OCI-LY7 (cell line): ENCODE results near the gene ZFP14. TPM values are rescaled to one million over a fixed set of nuclear protein-coding genes. Genes with fewer than 3 reads are reported as not detected.
"Not testable (repeated sequence)": the region's sequence is repeated elsewhere in the genome, so short reads cannot be mapped to it uniquely, and the experiment has no call there.

Experiments
- BruUV-seq: library from RNA; stranded (reverse); fragments of 400-500 nt; replicated peaks from 2 replicates; lab custom pipeline; 2021; lab: Mats Ljungman, UMichigan
- CTCF ChIA-PET: fragments of 300-600 bp; sonication (Branson Sonifier 250); formaldehyde crosslinking; loops from one replicate; lab custom pipeline; 2022; ENCODE audit warnings: antibody characterized with exemption; ENCODE audit not compliant: unreplicated experiment; lab: Charles Lee
- POLR2A ChIA-PET: fragments of 300-600 bp; sonication (Branson Sonifier 250); formaldehyde crosslinking; loops from one replicate; lab custom pipeline; 2022; ENCODE audit warnings: antibody characterized with exemption; lab: Charles Lee
- DNase-seq: peaks from one replicate; pipeline ENCODE4 v3.0.0-alpha.2; 2015; ENCODE audit warnings: low spot score
- H2AFZ ChIP-seq: fragments of 200-600 bp; sonication (generic), shearing (Covaris generic); 2 replicates; pipeline ENCODE4 v1.6.1; 2014; ENCODE audit warnings: mild to moderate bottlenecking, antibody characterized with exemption, low read length, moderate library complexity
- H3K27ac ChIP-seq: fragments of 200-600 bp; sonication (generic); 2 replicates; pipeline ENCODE4 v1.5.1; 2014; ENCODE audit warnings: mixed run types, low read depth, mild to moderate bottlenecking, moderate library complexity, low read length, inconsistent platforms; ENCODE audit not compliant: poor library complexity, severe bottlenecking
- H3K36me3 ChIP-seq: fragments of 200-600 bp; sonication (generic); 2 replicates; pipeline ENCODE4 v1.6.1; 2014; ENCODE audit warnings: mild to moderate bottlenecking, antibody characterized with exemption, low read length, moderate library complexity, mixed read lengths; ENCODE audit not compliant: insufficient read depth
- H3K4me1 ChIP-seq: fragments of 200-600 bp; sonication (generic); 2 replicates; pipeline ENCODE4 v1.5.1; 2014; ENCODE audit warnings: mild to moderate bottlenecking, low read length; ENCODE audit not compliant: insufficient read depth, poor library complexity, severe bottlenecking
- H3K4me2 ChIP-seq: fragments of 200-600 bp; sonication (generic); 2 replicates; pipeline ENCODE4 v1.6.1; 2014; ENCODE audit warnings: mild to moderate bottlenecking, low read length
- H3K4me3 ChIP-seq: fragments of 200-600 bp; sonication (generic); 2 replicates; pipeline ENCODE4 v1.5.1; 2014; ENCODE audit warnings: mild to moderate bottlenecking, low read depth, low read length; ENCODE audit not compliant: poor library complexity, severe bottlenecking
- H3K79me2 ChIP-seq: fragments of 200-600 bp; sonication (generic); 2 replicates; pipeline ENCODE4 v1.6.1; 2016; ENCODE audit warnings: low read depth, mild to moderate bottlenecking, low read length, moderate library complexity, mixed read lengths; ENCODE audit not compliant: insufficient read depth
- H3K9me2 ChIP-seq: fragments of 200-600 bp; sonication (generic); 2 replicates; pipeline ENCODE4 v1.6.1; 2016; ENCODE audit warnings: mild to moderate bottlenecking, low read length, mixed read lengths; ENCODE audit not compliant: insufficient read depth
- H3K9me3 ChIP-seq: fragments of 200-600 bp; sonication (generic); 2 replicates; pipeline ENCODE4 v1.6.1; 2014; ENCODE audit warnings: mild to moderate bottlenecking, mixed run types, low read length, mixed read lengths
- H4K20me1 ChIP-seq: fragments of 200-600 bp; sonication (generic); 2 replicates; pipeline ENCODE4 v1.6.1; 2014; ENCODE audit warnings: mild to moderate bottlenecking, antibody characterized with exemption, low read length, moderate library complexity, mixed read lengths; ENCODE audit not compliant: insufficient read depth
- intact Hi-C: fragments of 100-400 bp; cut with micrococcal nuclease; formaldehyde crosslinking; loops from one replicate; pipeline ENCODE4 v1.10.0; 2022; ENCODE audit not compliant: unreplicated experiment
- total RNA-seq, 2 experiments: library from RNA; depleted of rRNA in 1 of 2; stranded (reverse); fragments of >200 nt in 1 of 2; shearing (Covaris generic) in 1 of 2; gene quantifications; 2 replicates each; pipeline ENCODE4 v1.2.3, GENCODE V29; 2014 to 2022

The ZFP14 gene
- total RNA-seq, 2 experiments from 2014 or later = 5.2 to 6.2 TPM

- H3K4me2 ChIP-seq, H2AFZ ChIP-seq, DNase-seq, H3K4me1 ChIP-seq, H3K9me2 ChIP-seq, CTCF ChIA-PET, H3K27ac ChIP-seq, H3K9me3 ChIP-seq, H3K79me2 ChIP-seq, BruUV-seq, H3K4me3 ChIP-seq, H3K36me3 ChIP-seq, intact Hi-C loops, POLR2A ChIA-PET, H4K20me1 ChIP-seq: not testable (repeated sequence)
Measured at GRCh38 chr19:36314053-36314452, 64.9 kb downstream of the ZFP14 start.

- H4K20me1 ChIP-seq, POLR2A ChIA-PET, intact Hi-C loops, BruUV-seq, H3K4me1 ChIP-seq, H3K79me2 ChIP-seq, H3K9me3 ChIP-seq, H3K4me3 ChIP-seq, DNase-seq, H3K36me3 ChIP-seq, H3K9me2 ChIP-seq, H3K4me2 ChIP-seq, CTCF ChIA-PET, H3K27ac ChIP-seq, H2AFZ ChIP-seq: not testable (repeated sequence)
Measured at GRCh38 chr19:36311098-36311760, 67.8 kb downstream of the ZFP14 start.

GRCh38 chr19:36310416-36310990 is 68.5 kb downstream of the ZFP14 start:
- H3K27ac ChIP-seq, H4K20me1 ChIP-seq, H3K36me3 ChIP-seq, H3K4me3 ChIP-seq, H3K4me2 ChIP-seq, H2AFZ ChIP-seq, BruUV-seq, H3K9me3 ChIP-seq, H3K79me2 ChIP-seq, H3K9me2 ChIP-seq, H3K4me1 ChIP-seq, intact Hi-C loops, POLR2A ChIA-PET, DNase-seq, CTCF ChIA-PET: not testable (repeated sequence)

DNA sequence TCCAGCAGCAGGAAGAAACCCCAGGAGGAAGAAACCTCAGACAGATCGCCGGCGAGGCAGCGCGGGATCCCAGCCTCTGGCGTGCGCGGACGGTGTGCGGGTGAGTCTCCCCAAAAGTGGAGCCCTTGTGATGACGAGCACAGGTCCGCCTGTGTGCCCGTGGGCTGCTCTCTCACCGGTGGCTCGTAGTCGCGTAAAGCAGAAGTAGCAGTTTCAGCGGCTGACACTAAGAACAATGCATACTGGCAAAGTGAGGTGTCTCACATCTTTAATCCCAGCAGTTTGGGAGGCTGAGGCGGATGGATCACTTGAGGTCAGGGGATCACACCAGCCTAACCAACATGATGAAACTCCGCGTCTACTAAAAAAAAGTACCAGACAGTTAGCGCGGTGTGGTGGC is 69.2 kb downstream of the ZFP14 start:
- intact Hi-C loops, H3K27ac ChIP-seq, H3K9me2 ChIP-seq, DNase-seq, CTCF ChIA-PET, POLR2A ChIA-PET, H3K36me3 ChIP-seq, H3K4me3 ChIP-seq, H2AFZ ChIP-seq, H3K4me1 ChIP-seq, H3K4me2 ChIP-seq, H3K9me3 ChIP-seq, H4K20me1 ChIP-seq, BruUV-seq, H3K79me2 ChIP-seq: not testable (repeated sequence)

DNA sequence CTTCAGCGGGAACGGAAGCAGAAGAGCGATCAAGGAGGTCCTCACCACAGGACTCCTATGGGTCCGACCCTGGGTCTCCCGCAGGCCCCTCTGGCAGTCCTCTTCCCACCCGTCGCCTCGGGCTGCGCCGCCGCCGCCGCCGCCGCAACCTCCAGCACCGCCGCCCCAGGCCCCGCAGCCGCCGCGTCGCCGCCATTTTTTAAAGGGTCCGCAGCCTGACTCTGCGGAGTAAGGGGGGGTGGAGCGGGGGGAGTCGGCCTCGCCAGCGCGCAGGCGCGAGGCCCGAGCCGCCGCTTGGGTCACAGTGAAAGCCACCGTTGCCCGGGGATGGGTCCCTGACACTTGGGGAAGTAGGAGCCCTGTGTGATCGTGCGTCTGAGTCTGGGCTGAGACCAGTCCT is 69.7 kb downstream of the ZFP14 start:
- H3K4me3 ChIP-seq, intact Hi-C loops, BruUV-seq, H3K79me2 ChIP-seq, H4K20me1 ChIP-seq, H3K9me2 ChIP-seq, DNase-seq, H3K4me1 ChIP-seq, H3K9me3 ChIP-seq, H3K4me2 ChIP-seq, H2AFZ ChIP-seq, H3K27ac ChIP-seq, H3K36me3 ChIP-seq, CTCF ChIA-PET, POLR2A ChIA-PET: not testable (repeated sequence)

DNA sequence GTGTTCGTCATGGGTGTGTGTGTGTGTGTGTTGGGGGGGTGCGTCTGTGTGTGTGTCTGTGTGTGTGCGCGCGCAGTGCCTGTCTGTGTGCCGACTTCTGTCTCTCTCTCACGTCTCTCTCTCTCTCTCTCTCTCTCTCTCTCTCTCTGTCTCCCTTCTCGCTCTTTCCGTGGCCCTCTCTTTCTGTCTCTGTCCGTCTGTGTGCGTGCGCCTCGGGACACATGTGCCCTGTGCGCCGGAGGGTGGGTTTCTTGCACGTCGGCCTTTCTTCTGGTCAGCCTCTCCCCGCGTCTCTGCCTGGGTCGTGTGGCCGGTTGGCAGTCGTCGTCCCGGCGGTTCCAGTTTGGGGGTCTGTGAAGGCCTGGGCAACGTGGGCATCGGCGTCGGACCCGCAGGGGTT is 86.7 kb downstream of the ZFP14 start:
- H3K27ac ChIP-seq, H2AFZ ChIP-seq, H3K4me2 ChIP-seq, BruUV-seq, H3K79me2 ChIP-seq, H3K4me1 ChIP-seq, H3K36me3 ChIP-seq, H3K9me2 ChIP-seq, H3K9me3 ChIP-seq, DNase-seq, H3K4me3 ChIP-seq, POLR2A ChIA-PET, intact Hi-C loops, H4K20me1 ChIP-seq, CTCF ChIA-PET: not testable (repeated sequence)
